ENCODE measurements around the gene F2R.
"Not testable (repeated sequence)": the region's sequence is repeated elsewhere in the genome, so short reads cannot be mapped to it uniquely, and the experiment has no call there.

The F2R gene

GRCh38 chr5:76746677-76747076, 30.8 kb downstream of the F2R start:
- no peak for DNase-seq (ENCODE audit: low read depth)
- TF ChIP-seq CTCF (IDR thresholded peaks at IDR 0.05; ENCODE audit: control insufficient read depth, extremely low read depth, insufficient read depth) = no peak
- H3K4me3 ChIP-seq (ENCODE audit: low read depth, low read length) = no peak overlapping the region

- DNase-seq (ENCODE audit: low read depth) = no peak
- no peak for TF ChIP-seq CTCF (IDR thresholded peaks at IDR 0.05; ENCODE audit: control insufficient read depth, extremely low read depth, insufficient read depth)
- H3K4me3 ChIP-seq (ENCODE audit: low read depth, low read length) = no peak overlapping the region
Measured at GRCh38 chr5:76747706-76748105, 31.8 kb downstream of the F2R start.

GRCh38 chr5:76751291-76751690, 35.4 kb downstream of the F2R start:
- H3K4me3 ChIP-seq (ENCODE audit: low read depth, low read length) = no peak overlapping the region
- no peak for DNase-seq (ENCODE audit: low read depth)
- no peak for TF ChIP-seq CTCF (IDR thresholded peaks at IDR 0.05; ENCODE audit: control insufficient read depth, extremely low read depth, insufficient read depth)

GRCh38 chr5:76754668-76755078, 38.7 kb downstream of the F2R start:
- no peak for TF ChIP-seq CTCF (IDR thresholded peaks at IDR 0.05; ENCODE audit: control insufficient read depth, extremely low read depth, insufficient read depth)
- no peak for DNase-seq (ENCODE audit: low read depth)
- H3K4me3 ChIP-seq (ENCODE audit: low read depth, low read length) = no peak overlapping the region

GRCh38 chr5:76755779-76756637, 40.1 kb downstream of the F2R start:
- TF ChIP-seq CTCF (IDR thresholded peaks at IDR 0.05; ENCODE audit: control insufficient read depth, extremely low read depth, insufficient read depth) = no peak
- no peak for DNase-seq (ENCODE audit: low read depth)
- H3K4me3 ChIP-seq (ENCODE audit: low read depth, low read length) = no peak overlapping the region

GRCh38 chr5:76757049-76757448, 41.1 kb downstream of the F2R start:
- DNase-seq (ENCODE audit: low read depth) = no peak
- H3K4me3 ChIP-seq (ENCODE audit: low read depth, low read length) = no peak overlapping the region
- TF ChIP-seq CTCF (IDR thresholded peaks at IDR 0.05; ENCODE audit: control insufficient read depth, extremely low read depth, insufficient read depth) = no peak

- H3K4me3 ChIP-seq (ENCODE audit: low read depth, low read length); DNase-seq (ENCODE audit: low read depth): not testable (repeated sequence)
Measured at GRCh38 chr5:76761118-76761517, 45.2 kb downstream of the F2R start.
